GM10248 (cell line): ENCODE measurements around the gene EYA4.
"Not testable (repeated sequence)": the region's sequence is repeated elsewhere in the genome, so short reads cannot be mapped to it uniquely, and the experiment has no call there.

Experiments
- CTCF ChIA-PET: fragments of 300-600 bp; sonication (Branson Sonifier 250); formaldehyde crosslinking; extraction: SDS; loops from one replicate; lab custom pipeline; 2021; ENCODE audit warnings: antibody characterized with exemption; lab: Yijun Ruan, JAX
- POLR2A ChIA-PET: fragments of 350-650 bp; sonication (Branson Sonifier 250); formaldehyde crosslinking; extraction: SDS; loops from one replicate; lab custom pipeline; 2020; ENCODE audit warnings: antibody characterized with exemption; lab: Yijun Ruan, JAX
- DNase-seq: peaks from one replicate; pipeline ENCODE4 v3.0.0; 2012; ENCODE audit errors: extremely low spot score
- CTCF ChIP-seq: IDR thresholded peaks from 2 replicates; pipeline ENCODE4 v1.5.1; 2012; ENCODE audit warnings: mild to moderate bottlenecking, low read depth; ENCODE audit errors: extremely low read depth, missing control alignments, control extremely low read depth

EYA4 gene

GRCh38 chr6:133548423-133549159 is 307.4 kb downstream of the EYA4 start:
- ChIA-PET POLR2A (no interaction called here), CTCF (no interaction called here)
- TF ChIP-seq CTCF = no peak
- DNase-seq = no peak

- no peak for TF ChIP-seq CTCF
- ChIA-PET POLR2A (no interaction called here), CTCF (interaction anchor here (1.3 kb wide), 1 partner anchor 10 kb away, joined by 3 read pairs; no protein-coding TSS in a partner anchor)
- DNase-seq = no peak
These were observed 308.2 kb downstream of the EYA4 start for GRCh38 chr6:133549371-133549801.

GRCh38 chr6:133550026-133550425 is 308.9 kb downstream of the EYA4 start:
- DNase-seq = no peak
- ChIA-PET POLR2A (no interaction called here), CTCF (interaction anchor here (1.3 kb wide), 1 partner anchor 10 kb away, joined by 3 read pairs; no protein-coding TSS in a partner anchor)
- TF ChIP-seq CTCF = no peak

- ChIA-PET CTCF (interaction anchor here (1.2 to 2.2 kb wide), 6 partner anchors 8 to 589 kb away, joined by 4 to 13 read pairs (median 6); no protein-coding TSS in a partner anchor), POLR2A (no interaction called here)
- TF ChIP-seq CTCF = no peak
- DNase-seq = no peak
These were observed 310.3 kb downstream of the EYA4 start for GRCh38 chr6:133551436-133551835.

- POLR2A ChIA-PET = no interaction called here
- no peak for TF ChIP-seq CTCF
- CTCF ChIA-PET = interaction anchor here (0.8 to 2.2 kb wide), 10 partner anchors 9 to 722 kb away, joined by 3 to 13 read pairs (median 4); no protein-coding TSS in a partner anchor
- no peak for DNase-seq
These were observed 310.7 kb downstream of the EYA4 start for GRCh38 chr6:133551847-133552341.

GRCh38 chr6:133553652-133554051 is 312.5 kb downstream of the EYA4 start:
- ChIA-PET POLR2A (no interaction called here), CTCF (no interaction called here)
- peak; percentile 71 for TF ChIP-seq CTCF
- DNase-seq = peak; percentile 25

- DNase-seq, POLR2A ChIA-PET: not testable (repeated sequence)
- CTCF ChIA-PET = interaction anchor here (1.0 kb wide), 1 partner anchor 48 kb away, joined by 3 read pairs; no protein-coding TSS in a partner anchor
These were observed 313.0 kb downstream of the EYA4 start for GRCh38 chr6:133554121-133554520.
